ENCODE data around the gene UBE2A.

UBE2A gene

DNA sequence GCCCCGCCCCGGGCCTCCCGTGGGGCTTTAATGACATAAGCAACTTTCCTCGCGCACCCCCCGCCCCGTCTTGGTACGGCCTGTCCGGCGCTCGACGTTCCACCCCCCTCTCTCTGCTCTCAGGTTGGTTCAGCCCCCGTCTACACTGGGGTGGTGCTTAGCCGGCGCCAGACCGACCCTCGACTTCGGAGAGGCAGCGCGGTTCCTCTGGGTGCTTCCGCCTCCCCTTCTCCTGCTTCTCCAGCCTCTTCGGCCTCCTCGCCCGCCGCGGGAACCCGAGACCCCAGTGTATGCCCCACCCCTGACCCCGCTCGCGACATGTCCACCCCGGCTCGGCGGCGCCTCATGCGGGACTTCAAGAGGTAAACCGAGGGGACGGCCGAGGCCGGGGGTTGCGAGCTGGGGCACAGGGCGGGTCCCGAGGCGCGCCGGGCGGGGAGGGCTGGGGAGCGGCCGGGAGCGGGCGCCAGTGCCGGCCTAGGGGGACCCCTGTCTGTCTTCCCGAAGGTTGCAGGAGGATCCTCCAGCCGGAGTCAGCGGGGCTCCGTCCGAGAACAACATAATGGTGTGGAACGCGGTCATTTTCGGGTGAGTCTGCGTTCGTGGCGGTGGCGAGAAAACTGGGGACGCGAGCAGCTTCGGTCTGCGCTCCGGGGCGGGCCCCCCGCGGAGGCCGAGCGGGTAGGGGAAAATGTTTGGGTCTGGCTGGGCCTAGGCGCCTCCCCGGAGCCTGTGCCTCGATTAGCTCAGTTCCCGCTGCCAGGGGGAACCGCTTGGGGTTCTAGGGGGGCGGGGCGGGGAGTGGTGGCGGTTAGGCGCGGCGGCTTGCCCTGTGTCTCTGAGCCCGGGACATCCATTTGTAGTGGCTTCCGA is at the start of gene UBE2A:
Gene UBE2A (plus strand): TSS at position 170 of the 873 bp plus-strand sequence. CDS start 149 bp downstream, at position 319.
- peak; percentile 2 for DNase-seq

DNA sequence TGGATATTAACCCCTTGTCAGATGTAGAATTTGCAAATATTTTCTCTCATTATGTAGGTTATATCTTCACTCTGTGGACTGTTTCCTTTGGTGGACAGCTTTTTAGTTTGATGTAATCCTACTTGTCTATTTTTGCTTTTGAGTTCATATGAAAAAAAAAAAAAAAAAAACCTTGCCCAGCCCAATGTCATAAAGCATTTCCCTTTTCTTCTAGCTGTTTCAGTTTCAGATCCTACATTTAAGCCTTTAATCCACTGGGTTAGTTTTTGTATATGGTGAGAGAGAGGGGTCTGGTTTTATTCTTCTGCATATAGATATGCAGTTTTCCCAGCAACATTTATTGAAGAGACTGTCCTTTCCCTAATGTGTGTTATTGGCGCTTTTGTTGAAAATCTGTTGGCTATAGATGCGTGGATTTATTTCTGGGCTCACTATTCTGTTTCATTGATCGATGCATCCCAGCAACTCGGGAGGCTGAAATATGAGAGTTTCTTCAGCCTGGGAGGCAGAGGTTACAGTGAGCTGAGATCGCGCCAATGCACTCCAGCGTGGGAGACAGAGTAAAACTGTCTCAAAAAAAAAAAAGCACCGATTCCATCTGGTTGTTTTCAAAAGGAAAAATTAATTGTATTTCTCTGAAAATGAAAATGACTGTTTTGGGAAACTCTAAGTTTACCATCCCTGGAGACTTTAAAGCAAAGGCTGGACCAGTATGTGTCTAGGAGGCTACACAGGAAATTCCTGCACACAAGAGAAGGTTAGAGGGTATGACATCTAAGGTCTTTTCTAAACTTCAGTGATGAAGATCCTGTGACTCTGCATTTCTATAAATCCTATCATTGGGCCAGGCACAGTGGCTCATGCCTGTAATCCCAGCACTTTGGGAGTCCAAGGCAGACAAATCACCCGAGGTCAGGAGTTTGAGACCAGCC is 44.8 kb upstream of the UBE2A start:
- DNase-seq, result peak; percentile 41

DNA sequence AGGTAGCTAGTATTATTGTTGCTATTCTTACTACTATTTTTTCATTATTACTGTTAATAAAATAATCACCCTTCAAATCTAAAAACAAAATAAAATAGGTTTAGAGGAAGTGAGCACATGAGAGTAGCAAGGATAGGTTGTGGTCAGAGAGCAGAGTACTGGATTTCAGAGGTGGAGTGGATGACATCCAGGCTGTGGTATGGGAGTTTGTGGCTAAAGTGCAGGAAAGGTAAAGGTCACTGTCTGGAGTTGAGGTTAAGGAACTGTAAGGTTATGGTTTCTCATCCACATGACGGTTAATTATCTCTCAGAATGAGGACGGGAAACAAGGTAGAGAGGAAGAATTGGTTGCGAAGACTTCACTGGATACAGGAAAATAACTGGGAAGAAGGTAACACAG is 36.9 kb upstream of the UBE2A start:
- no peak for DNase-seq

DNA sequence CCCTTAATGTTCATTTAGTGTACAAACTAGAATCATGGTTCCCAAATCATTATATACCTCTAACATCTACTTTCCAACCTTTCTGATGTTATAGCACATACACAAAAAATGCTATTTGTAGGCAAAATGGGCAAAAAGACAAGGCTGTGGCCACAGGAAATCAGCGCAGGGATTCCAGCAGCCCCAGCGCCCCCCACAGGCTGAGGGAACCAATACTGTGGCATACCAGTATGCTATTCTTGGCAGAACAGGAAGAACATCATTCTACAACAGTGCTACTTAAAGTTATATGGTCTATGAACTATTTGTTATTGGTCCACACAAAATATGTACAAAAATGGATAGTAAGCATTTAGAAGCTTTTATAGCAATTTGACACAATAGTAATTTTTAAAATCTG is 34.5 kb upstream of the UBE2A start:
- DNase-seq, result no peak

DNA sequence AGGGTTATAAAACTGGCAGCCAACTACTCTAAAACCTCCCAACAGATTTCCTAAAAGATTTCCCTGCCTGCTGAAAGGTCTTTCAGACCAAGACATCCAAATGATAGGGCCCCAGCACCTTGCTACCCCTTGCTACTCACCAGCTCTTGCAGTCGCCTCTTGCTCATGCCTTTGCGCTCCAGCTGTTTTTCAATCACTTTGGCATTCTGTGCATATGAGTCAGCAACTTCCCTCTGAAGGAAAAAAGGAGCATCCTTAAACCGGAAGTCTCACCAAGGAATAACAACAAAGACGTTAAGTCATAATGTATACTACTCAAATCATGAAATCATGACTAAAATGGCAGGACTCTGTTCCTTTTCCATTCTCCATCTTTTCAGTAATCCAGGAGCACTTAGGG is 33.2 kb upstream of the UBE2A start:
- no peak for DNase-seq

DNA sequence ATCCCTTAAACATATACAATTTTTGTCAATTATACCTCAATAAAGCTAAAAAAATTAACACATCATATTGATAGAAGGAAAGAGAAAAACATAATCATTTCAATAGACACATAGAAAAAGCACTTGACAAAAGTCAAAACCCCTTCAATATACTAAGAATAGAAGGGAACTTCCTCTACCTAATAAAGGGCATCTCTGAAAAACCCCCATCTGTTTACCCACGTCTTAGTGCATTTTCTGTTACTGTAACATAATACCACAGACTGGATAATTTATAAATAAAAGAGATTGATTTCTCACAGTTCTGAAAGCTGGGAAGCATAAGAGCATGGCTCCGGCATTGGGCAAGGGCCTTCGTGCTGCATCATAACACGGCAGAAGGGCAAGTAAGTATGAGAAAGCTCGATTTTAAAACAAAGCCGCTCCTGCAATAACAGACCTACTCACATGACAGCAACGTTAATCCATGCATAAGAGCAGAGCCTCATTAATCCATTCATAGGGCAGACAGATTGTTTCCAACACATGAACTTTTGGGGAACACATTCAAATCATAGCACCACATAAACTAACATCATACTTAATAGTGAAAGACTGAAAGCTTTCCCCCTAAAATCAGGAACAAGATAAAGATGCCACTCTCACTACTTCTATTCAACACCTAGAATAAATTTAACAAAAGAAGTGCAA is 24.9 kb upstream of the UBE2A start:
- DNase-seq, result no peak

DNA sequence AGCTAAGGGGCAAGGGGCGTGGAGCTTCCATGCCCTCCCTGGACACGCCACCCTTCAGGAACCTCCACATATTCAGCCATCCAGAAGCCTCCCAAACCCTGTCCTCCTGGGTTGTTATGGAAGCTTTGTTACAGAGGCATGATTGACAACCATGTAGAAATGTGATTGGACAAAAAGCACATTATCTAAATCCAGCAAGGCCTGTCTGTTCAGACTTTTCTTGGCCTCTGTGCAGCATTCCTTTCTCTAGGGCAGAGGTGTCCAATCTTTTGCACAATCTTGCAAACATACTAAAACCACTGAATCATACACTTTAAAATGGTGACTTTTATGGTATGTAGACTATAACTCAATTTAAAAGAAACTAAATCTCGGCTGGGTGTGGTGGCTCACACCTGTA is 21.9 kb upstream of the UBE2A start:
- DNase-seq, result no peak

DNA sequence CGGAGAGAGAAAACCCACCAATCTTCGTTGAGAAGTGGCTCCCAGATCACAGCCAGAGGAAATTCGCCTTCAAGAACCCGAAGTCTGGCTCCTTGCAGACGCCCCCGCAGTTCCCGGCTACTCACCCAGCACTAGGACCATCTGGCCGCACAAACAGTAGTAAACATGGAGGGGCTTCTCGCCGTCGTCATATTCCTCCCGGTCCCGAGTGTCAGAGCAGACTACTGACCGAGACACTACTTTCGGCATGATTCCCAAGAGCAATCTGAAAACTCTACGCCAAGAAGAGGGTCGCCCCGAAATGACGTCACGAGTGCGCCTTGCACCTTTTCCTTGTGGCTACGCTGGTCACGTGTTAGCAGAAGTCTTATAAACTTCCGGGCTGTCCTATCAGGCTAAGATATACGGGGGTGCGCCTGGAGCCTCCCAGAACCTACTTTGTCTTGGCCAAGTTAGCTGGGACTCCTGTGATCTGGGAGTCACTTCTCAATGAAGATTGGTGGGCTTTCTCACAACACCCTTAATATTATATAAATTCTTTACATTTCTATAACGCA is 9.2 kb upstream of the UBE2A start, which contains the start of gene STEEP1:
Gene STEEP1 (minus strand): TSS at position 303 of the 557 bp plus-strand sequence. CDS start 54 bp downstream, at position 249.
- peak; percentile 67 for DNase-seq

DNA sequence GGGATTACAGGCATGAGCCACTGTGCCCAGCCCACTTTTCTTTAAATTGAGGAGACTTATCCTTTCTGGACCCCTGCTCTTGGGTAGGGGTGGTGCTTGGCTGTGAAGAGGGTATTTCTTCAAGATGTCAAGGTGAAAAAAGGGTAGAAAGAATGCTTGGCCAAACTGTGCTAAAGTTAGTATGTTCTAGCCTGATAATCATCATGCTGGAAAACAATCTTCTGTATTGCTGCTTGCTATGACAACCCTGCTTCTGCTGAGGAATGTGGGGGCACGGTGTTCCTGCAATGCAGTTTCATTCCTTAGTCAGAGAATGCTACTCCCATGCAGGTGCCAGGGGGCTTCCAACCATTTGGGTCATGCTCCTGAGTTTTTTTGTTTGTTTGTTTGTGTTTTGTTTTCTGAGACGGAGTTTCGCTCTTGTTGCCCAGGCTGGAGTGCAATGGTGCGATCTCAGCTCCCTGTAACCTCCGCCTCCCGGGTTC is 4.0 kb upstream of the UBE2A start:
- no peak for DNase-seq

DNA sequence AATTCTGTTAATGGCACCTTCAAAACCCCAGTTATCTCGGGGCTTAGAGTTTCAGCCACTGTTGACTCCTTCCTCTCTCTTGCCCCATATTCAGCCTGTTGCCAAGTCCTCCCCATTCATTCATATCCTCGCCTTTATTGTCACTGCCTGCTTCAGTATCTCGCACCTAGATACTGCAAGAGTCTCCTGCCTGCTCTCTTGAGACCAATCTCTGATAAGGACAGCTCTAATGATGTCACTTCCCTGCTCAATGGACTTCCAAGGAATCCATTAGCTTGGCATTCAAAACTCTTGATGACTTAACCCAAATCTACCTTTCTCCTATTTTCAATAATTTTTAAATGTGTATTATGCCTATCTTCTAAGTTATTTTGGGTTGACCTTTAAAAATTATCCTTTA is 1.1 kb upstream of the UBE2A start:
- no peak for DNase-seq

DNA sequence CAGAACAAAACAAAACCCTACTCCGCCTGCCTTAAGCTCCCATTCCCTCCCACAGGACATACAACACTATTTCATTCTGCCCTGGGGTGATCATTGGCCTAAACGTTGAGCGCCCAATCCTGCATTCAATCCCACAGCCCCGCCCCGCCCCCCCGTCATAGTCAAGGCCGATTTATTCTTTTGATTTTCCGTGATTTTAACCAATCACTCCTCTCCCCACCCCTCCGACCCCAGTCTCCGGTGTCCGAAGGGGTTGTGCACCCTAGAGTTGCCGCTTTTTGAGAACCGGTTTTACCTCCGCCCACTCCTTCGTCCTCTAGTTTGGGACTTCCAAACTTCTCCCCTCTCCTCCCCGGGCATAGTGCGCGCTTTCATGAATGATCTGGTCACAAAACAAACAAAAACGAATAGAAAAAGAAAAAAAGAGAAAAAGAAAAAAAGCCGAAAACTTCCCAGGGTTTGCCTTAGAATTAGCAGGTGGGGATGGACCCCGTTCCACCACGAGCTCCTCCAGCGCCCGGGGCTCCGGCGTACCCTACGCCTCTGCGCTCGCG is 446 bp upstream of the UBE2A start:
- DNase-seq, result no peak

DNA sequence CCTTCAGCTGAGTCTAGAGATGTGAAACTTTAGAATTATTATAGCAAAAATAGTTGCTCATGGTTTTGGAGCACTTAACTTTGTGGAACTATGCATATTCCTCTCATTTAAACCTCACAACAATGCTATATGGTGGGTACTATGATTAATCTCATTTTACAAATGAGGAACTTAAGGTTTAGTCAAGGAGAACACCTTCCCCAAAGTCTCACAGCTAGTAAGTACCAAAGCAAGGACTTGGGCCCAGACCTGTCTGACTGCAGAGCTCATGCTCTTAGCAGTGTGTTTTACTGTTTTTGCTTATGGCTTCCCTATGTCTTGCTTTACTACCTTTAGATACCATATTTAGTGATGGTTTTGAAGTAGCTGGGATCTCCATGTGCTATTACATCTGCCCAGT is 5.1 kb downstream of the UBE2A start:
- DNase-seq, result no peak

DNA sequence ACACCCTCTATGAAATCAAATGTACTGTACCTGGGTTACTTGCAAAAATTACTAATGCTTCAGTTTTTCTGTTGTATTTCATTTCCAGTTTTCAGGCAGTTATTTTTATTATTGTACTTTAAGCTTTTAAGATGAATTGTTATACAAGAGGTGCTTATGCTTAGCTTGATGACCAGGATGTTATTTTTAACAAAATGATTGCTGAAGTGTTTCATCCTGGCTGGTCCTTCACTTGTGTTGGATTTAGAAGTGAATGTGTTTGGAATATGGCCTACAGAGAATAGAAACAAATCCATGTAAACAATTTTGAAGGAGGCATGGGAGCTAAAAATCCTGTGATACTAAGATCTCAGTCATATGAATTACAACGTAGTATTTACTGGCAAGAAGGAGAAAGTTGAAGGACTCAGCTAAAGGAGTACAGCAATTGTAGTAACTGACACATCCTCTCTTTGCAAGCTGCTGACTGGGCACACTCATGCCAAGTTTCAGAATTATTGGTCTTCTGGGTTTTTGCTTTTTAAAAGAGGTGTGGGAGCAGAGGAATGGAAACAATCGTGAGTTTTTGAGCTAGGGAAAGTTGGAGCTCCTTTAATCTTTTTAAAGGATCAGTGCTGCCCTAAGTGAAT is 9.2 kb downstream of the UBE2A start:
- no peak for DNase-seq

DNA sequence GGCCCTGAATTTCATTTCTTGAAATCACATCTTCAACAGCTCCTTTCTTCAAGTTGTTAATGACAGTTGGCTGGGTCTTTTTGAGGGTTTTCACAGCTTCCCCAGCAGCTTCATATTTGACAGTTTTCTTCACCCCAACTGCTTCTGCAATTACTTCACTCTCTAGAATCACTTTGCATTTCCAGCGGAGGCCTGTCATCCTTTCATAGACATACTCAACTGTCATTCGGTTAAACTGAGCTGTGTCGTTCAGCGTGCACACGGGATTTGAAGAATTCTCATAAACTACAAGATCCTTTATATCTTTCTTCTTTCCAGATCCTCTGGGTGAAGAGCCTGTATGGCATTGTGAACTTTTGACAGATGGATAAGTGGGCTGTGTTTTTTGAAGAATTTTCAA is 15.4 kb downstream of the UBE2A start:
- no peak for DNase-seq

DNA sequence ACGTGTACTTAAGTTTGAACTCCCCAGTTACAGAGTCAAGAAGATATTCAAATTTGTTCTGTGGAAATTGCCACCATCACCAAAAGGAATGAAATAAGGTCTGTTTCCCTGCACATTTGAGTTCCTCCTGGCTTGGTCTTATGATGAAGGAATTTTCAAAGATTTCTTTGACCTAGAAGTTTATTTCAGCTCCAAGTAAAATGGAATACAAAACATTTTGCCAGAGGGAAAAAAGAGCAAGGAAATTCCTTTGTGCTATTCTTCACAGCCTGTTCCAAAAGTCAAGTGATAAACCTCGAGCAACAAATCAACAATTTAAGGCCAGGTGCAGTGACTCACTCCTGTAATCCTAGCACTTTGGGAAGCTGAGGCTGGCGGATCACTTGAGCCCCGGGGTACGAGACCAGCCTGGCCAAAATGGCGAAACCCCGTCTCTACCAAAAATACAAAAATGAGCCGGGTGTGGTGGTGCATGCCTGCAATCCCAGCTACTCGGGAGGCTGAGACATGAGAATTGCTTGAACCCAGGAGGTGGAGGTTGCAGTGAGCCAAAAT is 28.4 kb downstream of the UBE2A start:
- no peak for DNase-seq

DNA sequence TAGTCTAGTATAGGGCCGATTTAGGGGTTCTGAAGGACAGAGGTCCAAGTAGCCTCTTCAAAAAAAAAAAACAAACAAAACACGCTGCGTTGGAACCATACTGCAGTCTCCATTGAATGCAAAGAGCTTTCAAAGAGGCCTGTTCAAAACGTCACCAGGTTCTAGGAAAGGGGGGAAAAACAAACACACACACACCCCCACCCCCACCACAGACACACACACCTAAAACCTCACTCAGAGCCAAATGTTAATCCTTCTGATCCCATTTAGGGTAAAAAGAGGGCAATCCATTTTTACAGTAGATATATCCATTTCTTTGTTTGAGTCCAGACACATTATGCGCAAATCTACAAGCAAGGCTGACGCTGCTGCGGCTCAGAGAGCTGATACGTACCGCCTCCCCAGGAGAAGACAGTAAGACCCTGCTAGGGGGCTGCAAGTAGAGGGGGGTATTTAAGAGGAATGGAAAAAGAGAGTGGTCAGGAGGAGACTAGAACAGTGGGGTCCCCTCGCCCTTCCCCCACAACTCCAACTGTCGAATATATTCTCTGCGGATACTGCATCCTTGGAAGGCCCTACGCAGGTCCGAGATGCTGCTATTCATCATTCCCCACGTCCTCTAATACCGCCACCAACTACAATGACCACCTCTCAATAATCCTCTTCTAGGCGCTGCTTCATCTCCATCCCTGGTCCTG is 30.6 kb downstream of the UBE2A start:
- no peak for DNase-seq

DNA sequence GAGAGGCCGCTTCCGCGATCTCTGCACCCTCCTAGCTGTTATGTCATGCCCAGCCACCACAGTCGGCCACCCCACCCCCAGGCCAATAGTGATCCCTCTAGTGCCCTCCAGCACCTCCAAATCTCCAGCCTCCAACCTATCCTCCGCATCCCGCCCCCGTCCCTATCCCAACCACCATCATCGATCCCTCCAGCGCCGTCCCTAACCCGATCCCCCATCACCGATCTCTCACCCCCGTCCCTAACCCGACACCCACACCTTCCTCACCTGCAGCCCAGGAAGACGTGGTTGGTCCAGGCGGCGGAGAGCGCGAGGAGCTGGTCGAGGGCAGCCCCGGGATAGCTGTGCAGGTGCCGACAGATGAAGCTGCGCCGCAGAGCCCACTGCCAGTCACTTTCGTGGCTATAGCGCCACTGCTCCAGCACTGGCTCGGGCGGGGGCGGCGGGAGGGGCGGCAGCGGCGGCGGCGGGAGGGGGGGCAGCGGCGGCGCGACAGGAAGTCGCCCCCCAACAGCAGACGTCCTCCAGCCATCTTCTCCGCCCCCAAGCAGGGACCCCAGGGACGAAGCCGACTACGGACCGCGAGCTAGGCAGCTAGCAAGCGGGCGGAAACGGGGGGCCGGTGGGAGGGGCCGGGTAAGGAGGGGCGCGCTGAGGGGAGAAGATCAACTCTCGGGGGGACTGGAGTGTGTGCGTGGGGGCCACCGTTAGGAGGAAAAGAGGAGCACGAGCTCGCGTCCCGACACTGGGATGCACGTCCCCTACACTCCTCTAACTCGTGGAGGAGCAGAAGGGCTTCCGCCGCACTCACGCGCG is 31.3 kb downstream of the UBE2A start:
- no peak for DNase-seq

DNA sequence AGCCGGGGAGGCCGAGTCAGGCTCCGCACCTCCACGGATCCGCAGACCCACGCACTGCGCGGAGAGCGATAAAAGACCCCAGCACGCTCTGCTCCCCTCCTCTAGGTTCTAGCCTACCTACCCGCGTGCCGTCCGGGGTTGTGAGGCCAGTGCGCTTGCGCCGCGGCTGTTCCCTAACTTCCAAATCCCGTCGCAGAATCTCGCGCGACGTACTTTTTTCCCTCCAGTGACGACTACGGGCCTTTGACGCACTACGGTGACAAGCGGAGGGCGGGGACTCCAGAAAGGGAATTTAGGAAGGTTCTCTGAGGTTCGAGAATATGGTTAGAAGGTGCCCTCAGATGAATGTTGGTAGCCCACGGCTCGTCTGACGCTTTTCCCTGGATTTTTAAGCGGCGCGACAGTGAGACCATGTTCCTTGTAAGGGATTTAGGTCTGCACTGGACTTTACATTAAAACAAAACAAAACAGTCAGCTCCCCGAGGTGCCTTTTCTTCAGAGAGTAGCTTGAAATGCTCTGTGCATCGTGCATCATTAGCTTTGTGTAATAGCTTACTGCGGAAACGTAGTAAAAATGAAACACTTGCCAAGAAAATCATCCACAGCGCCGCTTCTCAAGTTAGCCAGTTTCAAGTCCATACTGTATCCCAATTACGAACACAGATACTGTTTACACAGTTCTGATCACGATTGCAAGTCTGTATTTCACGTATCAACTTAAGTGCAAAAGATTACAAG is 32.1 kb downstream of the UBE2A start, which contains the start of gene NKRF:
Gene NKRF (minus strand): TSS at position 145 of the 738 bp plus-strand sequence.
- peak; percentile 49 for DNase-seq

DNA sequence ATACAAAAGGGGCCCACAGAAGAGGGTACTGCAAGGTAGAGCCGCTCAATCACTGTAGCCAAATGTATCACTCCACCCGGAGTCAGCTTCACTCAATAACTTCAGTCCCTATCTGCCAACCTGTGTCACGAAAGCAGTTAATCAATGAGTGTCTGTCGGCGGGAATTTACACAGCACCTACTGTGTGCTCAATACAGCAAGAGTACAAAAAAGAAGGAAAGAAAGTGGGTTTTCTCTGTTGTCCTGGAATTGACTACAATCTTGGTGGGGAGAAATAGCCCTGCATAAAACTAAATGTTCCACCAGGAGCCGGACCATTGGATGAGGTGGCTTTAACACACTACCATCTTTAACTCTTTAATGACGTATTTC is 32.6 kb downstream of the UBE2A start:
- DNase-seq, result no peak

Data from SIG-M5 (cell line).